Astrocyte (in vitro differentiated cells and primary cell): ENCODE measurements around the gene C12orf56. TPM values are rescaled to one million over a fixed set of nuclear protein-coding genes. Genes with fewer than 3 reads are reported as not detected.

Experiments used
- DNase-seq: peaks from one replicate; pipeline ENCODE4 v3.0.0-alpha.2; 2010; ENCODE audit warnings: low read depth
- FAIRE-seq: peaks from 2 replicates; lab custom pipeline; 2011; peaks lifted over from hg19 to GRCh38; lab: Jason Lieb, UNC
- H2AFZ ChIP-seq: 2 replicates; pipeline ENCODE4 v1.6.0; 2012; ENCODE audit warnings: low read depth, low read length, inconsistent platforms
- H3K27ac ChIP-seq: 2 replicates; pipeline ENCODE4 v1.5.1; 2011; ENCODE audit warnings: low read depth, low read length, inconsistent platforms
- H3K27me3 ChIP-seq: 2 replicates; pipeline ENCODE4 v1.6.0; 2011; ENCODE audit warnings: low read length, inconsistent platforms; ENCODE audit not compliant: insufficient read depth
- H3K36me3 ChIP-seq: 2 replicates; pipeline ENCODE4 v1.5.1; 2011; ENCODE audit warnings: low read length, inconsistent platforms; ENCODE audit not compliant: insufficient read depth
- H3K4me1 ChIP-seq: 2 replicates; pipeline ENCODE4 v1.5.1; 2011; ENCODE audit warnings: low read length, inconsistent platforms; ENCODE audit not compliant: insufficient read depth
- H3K4me2 ChIP-seq: 2 replicates; pipeline ENCODE4 v1.6.0; 2012; ENCODE audit warnings: low read length, inconsistent platforms
- H3K4me3 ChIP-seq: 2 replicates; pipeline ENCODE4 v1.5.1; 2011; ENCODE audit warnings: low read depth, mild to moderate bottlenecking, low read length, inconsistent platforms; ENCODE audit not compliant: insufficient read depth
- H3K79me2 ChIP-seq: 2 replicates; pipeline ENCODE4 v1.6.0; 2012; ENCODE audit warnings: mild to moderate bottlenecking, low read length, inconsistent platforms; ENCODE audit not compliant: insufficient read depth
- H3K9ac ChIP-seq: 2 replicates; pipeline ENCODE4 v1.6.0; 2012; ENCODE audit warnings: mild to moderate bottlenecking, low read length, inconsistent platforms
- H3K9me3 ChIP-seq: 2 replicates; pipeline ENCODE4 v1.5.1; 2012; ENCODE audit warnings: low read depth, mild to moderate bottlenecking, low read length, inconsistent platforms; ENCODE audit not compliant: insufficient read depth
- H4K20me1 ChIP-seq: 2 replicates; pipeline ENCODE4 v1.6.0; 2012; ENCODE audit warnings: low read length, inconsistent platforms; ENCODE audit not compliant: insufficient read depth
- H3K27ac Mint-ChIP-seq: one replicate; pipeline ENCODE4 v1.8.0; 2021; ENCODE audit warnings: mild to moderate bottlenecking, mixed read lengths; ENCODE audit not compliant: unreplicated experiment
- H3K27me3 Mint-ChIP-seq: one replicate; pipeline ENCODE4 v1.8.0; 2021; ENCODE audit warnings: low read depth, mixed read lengths; ENCODE audit not compliant: unreplicated experiment
- H3K36me3 Mint-ChIP-seq: one replicate; pipeline ENCODE4 v1.8.0; 2021; ENCODE audit warnings: low read depth, mixed read lengths; ENCODE audit not compliant: unreplicated experiment
- H3K4me1 Mint-ChIP-seq: one replicate; pipeline ENCODE4 v1.8.0; 2021; ENCODE audit warnings: low read depth, mixed read lengths; ENCODE audit not compliant: unreplicated experiment
- H3K4me3 Mint-ChIP-seq: one replicate; pipeline ENCODE4 v1.8.0; 2021; ENCODE audit warnings: mild to moderate bottlenecking, moderate library complexity, mixed read lengths; ENCODE audit not compliant: unreplicated experiment
- H3K9me3 Mint-ChIP-seq: one replicate; pipeline ENCODE4 v1.8.0; 2021; ENCODE audit warnings: mild to moderate bottlenecking, mixed read lengths; ENCODE audit not compliant: unreplicated experiment
- EZH2 ChIP-seq: IDR thresholded peaks from 2 replicates; pipeline ENCODE4 v1.6.1; 2012; ENCODE audit warnings: mild to moderate bottlenecking, low read length, inconsistent platforms; ENCODE audit not compliant: insufficient read depth
- total RNA-seq: library from RNA; stranded (reverse); gene quantifications from 2 replicates; pipeline ENCODE4 v1.2.1, GENCODE V29; 2021
- TF ChIP-seq, protein P1 (sequence below): IDR thresholded peaks from 2 replicates; pipeline ENCODE4 v1.5.1; 2011; ENCODE audit warnings: low read depth, mild to moderate bottlenecking, inconsistent platforms, low read length, moderate library complexity; ENCODE audit not compliant: insufficient read depth

C12orf56 gene
- total RNA-seq, 1 donor from 2014 or later, result not detected

DNA sequence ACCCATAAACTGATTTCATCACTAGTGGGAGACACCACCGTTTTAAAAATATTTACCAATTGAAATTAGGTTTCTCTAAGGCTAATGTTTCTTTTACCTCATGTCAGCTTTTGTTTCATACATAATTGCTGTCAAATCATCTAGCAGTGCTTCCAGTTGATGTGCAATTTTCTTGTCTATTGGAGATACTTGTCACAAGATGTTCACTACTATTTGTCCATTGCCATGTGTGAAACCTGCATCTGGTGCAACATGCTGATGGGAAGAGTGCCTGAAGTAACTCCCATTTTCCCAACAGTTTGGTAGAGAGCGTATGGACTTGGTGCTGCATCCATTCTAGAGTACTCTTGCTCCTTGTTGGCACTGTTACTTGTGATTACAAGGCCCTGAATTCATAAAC lies 23.3 kb upstream of the C12orf56 start:
- H3K4me3 Mint-ChIP-seq, result no peak overlapping the region
- peaks cover 19% of the 10 kb centered on the region for H3K36me3 Mint-ChIP-seq
- DNase-seq (no peak), FAIRE-seq (no peak)
- no peaks in the 10 kb centered on the region for H3K9me3 Mint-ChIP-seq
- H4K20me1 ChIP-seq, result peaks cover 38% of the 10 kb centered on the region
- H3K4me3 ChIP-seq, result no peak overlapping the region
- peaks cover 69% of the 10 kb centered on the region for H3K36me3 ChIP-seq
- H3K79me2 ChIP-seq, result peaks cover 25% of the 10 kb centered on the region
- peaks cover 5% of the 10 kb centered on the region for H3K4me1 Mint-ChIP-seq
- no peak overlapping the region for H3K27ac ChIP-seq
- no peak overlapping the region for H3K4me2 ChIP-seq
- no peak overlapping the region for H3K27ac Mint-ChIP-seq
- no peaks in the 10 kb centered on the region for H3K27me3 ChIP-seq
- TF ChIP-seq, protein P1, sequence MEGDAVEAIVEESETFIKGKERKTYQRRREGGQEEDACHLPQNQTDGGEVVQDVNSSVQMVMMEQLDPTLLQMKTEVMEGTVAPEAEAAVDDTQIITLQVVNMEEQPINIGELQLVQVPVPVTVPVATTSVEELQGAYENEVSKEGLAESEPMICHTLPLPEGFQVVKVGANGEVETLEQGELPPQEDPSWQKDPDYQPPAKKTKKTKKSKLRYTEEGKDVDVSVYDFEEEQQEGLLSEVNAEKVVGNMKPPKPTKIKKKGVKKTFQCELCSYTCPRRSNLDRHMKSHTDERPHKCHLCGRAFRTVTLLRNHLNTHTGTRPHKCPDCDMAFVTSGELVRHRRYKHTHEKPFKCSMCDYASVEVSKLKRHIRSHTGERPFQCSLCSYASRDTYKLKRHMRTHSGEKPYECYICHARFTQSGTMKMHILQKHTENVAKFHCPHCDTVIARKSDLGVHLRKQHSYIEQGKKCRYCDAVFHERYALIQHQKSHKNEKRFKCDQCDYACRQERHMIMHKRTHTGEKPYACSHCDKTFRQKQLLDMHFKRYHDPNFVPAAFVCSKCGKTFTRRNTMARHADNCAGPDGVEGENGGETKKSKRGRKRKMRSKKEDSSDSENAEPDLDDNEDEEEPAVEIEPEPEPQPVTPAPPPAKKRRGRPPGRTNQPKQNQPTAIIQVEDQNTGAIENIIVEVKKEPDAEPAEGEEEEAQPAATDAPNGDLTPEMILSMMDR, result no peak
- TF ChIP-seq EZH2, result no peak
- H2AFZ ChIP-seq, result no peak overlapping the region
- H3K27me3 Mint-ChIP-seq, result no peaks in the 10 kb centered on the region
- no peak overlapping the region for H3K9ac ChIP-seq
- no peaks in the 10 kb centered on the region for H3K4me1 ChIP-seq
- H3K9me3 ChIP-seq, result no peaks in the 10 kb centered on the region

DNA sequence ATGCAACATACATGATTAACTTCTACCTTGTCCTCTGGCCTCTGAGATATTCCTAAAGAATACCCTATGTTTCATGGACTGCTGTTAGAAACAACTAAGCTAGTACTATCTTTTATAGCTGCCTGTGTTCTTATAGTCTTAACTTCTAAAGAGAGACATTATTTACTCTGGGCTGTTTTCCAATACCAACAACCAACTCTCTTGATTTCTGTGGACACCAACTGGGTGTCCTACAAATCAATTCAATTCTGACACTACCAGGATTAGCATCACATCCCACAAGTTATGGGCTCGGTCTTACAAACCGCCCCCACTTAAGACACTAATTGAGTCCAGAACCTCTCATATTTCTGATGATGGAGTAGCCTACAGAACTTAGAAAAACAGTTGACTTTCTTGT lies 21.9 kb upstream of the C12orf56 start:
- TF ChIP-seq, protein P1, result no peak
- TF ChIP-seq EZH2, result no peak
- H3K9me3 ChIP-seq, result no peaks in the 10 kb centered on the region
- H3K27ac ChIP-seq, result no peak overlapping the region
- Mint-ChIP-seq H3K27me3 (no peaks in the 10 kb centered on the region), H3K4me3 (no peak overlapping the region), H3K27ac (no peak overlapping the region), H3K4me1 (peaks cover 15% of the 10 kb centered on the region), H3K36me3 (peaks cover 19% of the 10 kb centered on the region), H3K9me3 (no peaks in the 10 kb centered on the region)
- no peak for DNase-seq
- no peak overlapping the region for H3K9ac ChIP-seq
- peaks cover 54% of the 10 kb centered on the region for H3K36me3 ChIP-seq
- FAIRE-seq, result no peak
- H3K4me3 ChIP-seq, result no peak overlapping the region
- peaks cover 39% of the 10 kb centered on the region for H3K79me2 ChIP-seq
- H3K4me1 ChIP-seq, result no peaks in the 10 kb centered on the region
- H2AFZ ChIP-seq, result no peak overlapping the region
- H3K4me2 ChIP-seq, result no peak overlapping the region
- peaks cover 51% of the 10 kb centered on the region for H4K20me1 ChIP-seq
- no peaks in the 10 kb centered on the region for H3K27me3 ChIP-seq

DNA sequence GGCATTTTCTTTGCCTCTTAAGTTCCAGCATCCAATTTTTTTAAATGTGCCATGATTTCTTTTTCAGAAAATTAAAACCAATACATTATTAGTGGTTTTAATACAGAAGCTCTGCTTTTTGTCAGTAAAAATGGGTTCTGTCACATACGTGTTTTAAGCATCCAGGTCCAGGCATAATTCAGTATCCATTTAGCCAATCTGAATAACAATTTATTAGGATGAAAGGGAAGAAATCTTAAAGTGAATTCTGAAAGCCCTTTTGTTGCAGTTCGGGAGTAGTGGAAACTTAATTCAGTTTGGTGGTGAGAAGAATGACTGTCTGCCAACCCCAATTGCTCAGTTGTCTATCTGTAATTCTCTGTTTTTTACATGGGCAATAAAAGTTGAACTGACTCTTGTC lies 20.9 kb upstream of the C12orf56 start:
- DNase-seq (no peak), FAIRE-seq (no peak)
- Mint-ChIP-seq H3K4me1 (peaks cover 18% of the 10 kb centered on the region), H3K27ac (no peak overlapping the region), H3K36me3 (peaks cover 15% of the 10 kb centered on the region), H3K27me3 (no peaks in the 10 kb centered on the region), H3K4me3 (no peak overlapping the region), H3K9me3 (no peaks in the 10 kb centered on the region)
- TF ChIP-seq EZH2, result no peak
- TF ChIP-seq, protein P1, result no peak
- no peaks in the 10 kb centered on the region for H3K4me1 ChIP-seq
- no peaks in the 10 kb centered on the region for H3K9me3 ChIP-seq
- peaks cover 50% of the 10 kb centered on the region for H3K79me2 ChIP-seq
- no peak overlapping the region for H3K4me2 ChIP-seq
- H3K4me3 ChIP-seq, result no peak overlapping the region
- H3K36me3 ChIP-seq, result peaks cover 45% of the 10 kb centered on the region
- no peak overlapping the region for H2AFZ ChIP-seq
- H3K27me3 ChIP-seq, result no peaks in the 10 kb centered on the region
- H3K9ac ChIP-seq, result no peak overlapping the region
- H3K27ac ChIP-seq, result no peak overlapping the region
- peaks cover 61% of the 10 kb centered on the region for H4K20me1 ChIP-seq
